Neural progenitor cell (in vitro differentiated cells): Measurements from ENCODE around the gene WWOX.

Source experiments
- EZH2 ChIP-seq: fragments of 200-600 bp; sonication (generic); IDR thresholded peaks from 2 replicates; pipeline ENCODE4 v1.6.1; 2017; ENCODE audit warnings: antibody characterized with exemption, mild to moderate bottlenecking, moderate library complexity
- EZH2phosphoT487 ChIP-seq: fragments of 200-600 bp; sonication (generic); IDR thresholded peaks from 2 replicates; pipeline ENCODE4 v1.6.1; 2017; ENCODE audit warnings: antibody characterized with exemption
- TF ChIP-seq, protein P1 (sequence below): fragments of 200-600 bp; sonication (generic); IDR thresholded peaks from 2 replicates; pipeline ENCODE4 v1.5.1; 2017; ENCODE audit warnings: antibody characterized with exemption, mild to moderate bottlenecking

GRCh38 chr16:78206623-78207223 lies 107.3 kb downstream of the WWOX start:
- TF ChIP-seq, protein P1, sequence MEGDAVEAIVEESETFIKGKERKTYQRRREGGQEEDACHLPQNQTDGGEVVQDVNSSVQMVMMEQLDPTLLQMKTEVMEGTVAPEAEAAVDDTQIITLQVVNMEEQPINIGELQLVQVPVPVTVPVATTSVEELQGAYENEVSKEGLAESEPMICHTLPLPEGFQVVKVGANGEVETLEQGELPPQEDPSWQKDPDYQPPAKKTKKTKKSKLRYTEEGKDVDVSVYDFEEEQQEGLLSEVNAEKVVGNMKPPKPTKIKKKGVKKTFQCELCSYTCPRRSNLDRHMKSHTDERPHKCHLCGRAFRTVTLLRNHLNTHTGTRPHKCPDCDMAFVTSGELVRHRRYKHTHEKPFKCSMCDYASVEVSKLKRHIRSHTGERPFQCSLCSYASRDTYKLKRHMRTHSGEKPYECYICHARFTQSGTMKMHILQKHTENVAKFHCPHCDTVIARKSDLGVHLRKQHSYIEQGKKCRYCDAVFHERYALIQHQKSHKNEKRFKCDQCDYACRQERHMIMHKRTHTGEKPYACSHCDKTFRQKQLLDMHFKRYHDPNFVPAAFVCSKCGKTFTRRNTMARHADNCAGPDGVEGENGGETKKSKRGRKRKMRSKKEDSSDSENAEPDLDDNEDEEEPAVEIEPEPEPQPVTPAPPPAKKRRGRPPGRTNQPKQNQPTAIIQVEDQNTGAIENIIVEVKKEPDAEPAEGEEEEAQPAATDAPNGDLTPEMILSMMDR, result no peak
- TF ChIP-seq EZH2phosphoT487 (no peak), EZH2 (no peak)
